Karpas-422 (cell line): ENCODE data around the gene LYPD6. TPM values are rescaled to one million over a fixed set of nuclear protein-coding genes. Genes with fewer than 3 reads are reported as not detected.

Source experiments
- DNase-seq: peaks from one replicate; pipeline ENCODE4 v3.0.0-alpha.2; 2015
- H2AFZ ChIP-seq: fragments of 200-600 bp; sonication (generic); 2 replicates; pipeline ENCODE4 v1.6.1; 2014; ENCODE audit warnings: antibody characterized with exemption, low read length, mixed read lengths
- H3K27ac ChIP-seq: fragments of 200-600 bp; sonication (generic); 2 replicates; pipeline ENCODE4 v1.5.1; 2014; ENCODE audit warnings: mild to moderate bottlenecking, low read length, moderate library complexity
- H3K27me3 ChIP-seq: fragments of 200-600 bp; sonication (generic); 2 replicates; pipeline ENCODE4 v1.6.1; 2014; ENCODE audit warnings: low read length, mixed read lengths
- H3K36me3 ChIP-seq: fragments of 200-600 bp; sonication (generic); 2 replicates; pipeline ENCODE4 v1.6.1; 2014; ENCODE audit warnings: low read length, mixed read lengths; ENCODE audit not compliant: insufficient read depth
- H3K4me1 ChIP-seq: fragments of 200-600 bp; sonication (generic); 2 replicates; pipeline ENCODE4 v1.6.1; 2014; ENCODE audit warnings: mild to moderate bottlenecking, low read length, mixed read lengths
- H3K4me2 ChIP-seq: fragments of 200-600 bp; sonication (generic); 2 replicates; pipeline ENCODE4 v1.6.1; 2014; ENCODE audit warnings: low read length, low read depth, mild to moderate bottlenecking; ENCODE audit not compliant: poor library complexity, severe bottlenecking
- H3K4me3 ChIP-seq: fragments of 200-600 bp; sonication (generic); 2 replicates; pipeline ENCODE4 v1.5.1; 2014; ENCODE audit warnings: mild to moderate bottlenecking, antibody characterized with exemption, low read length, mixed read lengths
- H3K79me2 ChIP-seq: fragments of 200-600 bp; sonication (generic); 2 replicates; pipeline ENCODE4 v1.6.1; 2014; ENCODE audit warnings: mild to moderate bottlenecking, low read length, mixed read lengths
- H3K9ac ChIP-seq: fragments of 200-600 bp; sonication (generic); 2 replicates; pipeline ENCODE4 v1.6.0; 2014; ENCODE audit warnings: low read length
- H3K9me2 ChIP-seq: fragments of 200-600 bp; sonication (generic), shearing (Covaris generic); replicated peaks from 2 replicates; pipeline ENCODE4 v1.6.0; 2014; ENCODE audit warnings: mild to moderate bottlenecking, low read length, moderate library complexity; ENCODE audit not compliant: insufficient read depth
- H3K9me3 ChIP-seq: fragments of 300-700, 200-600 bp; sonication (generic); 2 replicates; pipeline ENCODE4 v1.6.1; 2014; ENCODE audit warnings: low read length, mixed read lengths
- H4K20me1 ChIP-seq: fragments of 200-600 bp; sonication (generic); 2 replicates; pipeline ENCODE4 v1.6.1; 2014; ENCODE audit warnings: mild to moderate bottlenecking, antibody characterized with exemption, low read length, low read depth; ENCODE audit not compliant: insufficient read depth
- total RNA-seq: library from RNA; depleted of rRNA; stranded (reverse); fragments of >200 nt; shearing (Covaris generic); gene quantifications from 2 replicates; pipeline ENCODE4 v1.2.3, GENCODE V29; 2014; ENCODE audit warnings: low replicate concordance

Gene LYPD6
- total RNA-seq, 1 experiment from 2014 or later = not detected

DNA sequence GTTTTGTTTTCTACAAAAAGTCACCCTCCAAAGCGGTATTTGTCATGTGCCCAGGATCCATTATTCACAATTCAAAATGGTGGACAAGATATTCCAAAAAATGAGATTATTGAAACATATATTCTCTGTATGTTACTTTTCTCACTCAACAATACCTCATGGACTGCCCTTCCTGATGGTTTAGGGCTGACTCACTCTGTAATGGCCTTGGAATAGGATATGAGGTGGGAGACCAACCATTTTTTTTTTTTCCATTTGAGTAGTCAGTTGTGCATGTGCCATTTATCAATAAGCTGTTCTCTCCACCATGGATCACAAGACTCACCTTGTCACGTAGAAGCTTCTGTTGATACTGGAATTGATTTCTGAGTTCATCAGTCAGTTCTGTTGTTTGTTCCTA, 64.5 kb downstream of the LYPD6 start:
- H3K4me1 ChIP-seq = no peaks in the 10 kb centered on the region
- no peaks in the 10 kb centered on the region for H3K27me3 ChIP-seq
- no peak for DNase-seq
- H3K9ac ChIP-seq = no peak overlapping the region
- H3K4me2 ChIP-seq = no peak overlapping the region
- H3K4me3 ChIP-seq = no peak overlapping the region
- H2AFZ ChIP-seq = no peak overlapping the region
- no peaks in the 10 kb centered on the region for H3K36me3 ChIP-seq
- H3K9me2 ChIP-seq = no peaks in the 10 kb centered on the region
- H3K79me2 ChIP-seq = no peaks in the 10 kb centered on the region
- H3K27ac ChIP-seq = no peak overlapping the region
- no peaks in the 10 kb centered on the region for H3K9me3 ChIP-seq
- no peaks in the 10 kb centered on the region for H4K20me1 ChIP-seq

DNA sequence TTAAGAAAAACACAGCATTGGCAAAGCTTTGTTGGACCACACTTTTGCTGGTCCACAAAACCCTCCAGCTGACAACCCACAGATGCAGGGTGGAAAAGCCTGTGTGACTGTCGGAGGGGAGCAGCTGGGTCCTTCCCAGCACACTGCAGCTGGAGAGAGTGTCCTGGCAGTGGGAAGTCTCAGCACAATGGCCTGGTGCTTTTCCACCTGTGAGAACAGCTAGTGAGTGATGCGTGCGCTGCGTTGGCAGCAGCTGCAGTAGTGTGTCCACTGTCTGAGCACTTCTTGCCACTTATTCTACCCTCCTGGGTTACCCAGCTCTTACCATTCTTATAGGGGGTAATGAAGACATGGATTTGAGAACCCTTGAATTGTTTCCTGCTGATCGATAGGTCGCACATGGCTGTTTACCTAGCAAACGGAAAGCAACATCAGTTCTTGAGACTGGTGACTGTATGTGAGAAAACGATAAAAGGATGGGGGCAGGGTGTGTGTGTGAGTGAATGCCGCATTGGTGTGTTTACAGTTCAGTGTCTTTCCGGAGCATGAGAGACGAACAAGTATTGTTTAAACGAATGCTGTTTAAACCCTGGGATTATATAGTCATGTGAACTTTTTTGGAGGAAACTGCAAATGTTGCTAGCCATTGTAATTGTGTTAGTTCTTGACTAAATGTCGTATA, 69.7 kb downstream of the LYPD6 start:
- H3K9ac ChIP-seq = no peak overlapping the region
- H3K4me2 ChIP-seq = no peak overlapping the region
- H3K36me3 ChIP-seq = no peaks in the 10 kb centered on the region
- no peaks in the 10 kb centered on the region for H3K4me1 ChIP-seq
- H3K79me2 ChIP-seq = no peaks in the 10 kb centered on the region
- H3K9me2 ChIP-seq = no peaks in the 10 kb centered on the region
- no peaks in the 10 kb centered on the region for H3K27me3 ChIP-seq
- no peak for DNase-seq
- no peaks in the 10 kb centered on the region for H4K20me1 ChIP-seq
- H2AFZ ChIP-seq = no peak overlapping the region
- no peak overlapping the region for H3K27ac ChIP-seq
- no peaks in the 10 kb centered on the region for H3K9me3 ChIP-seq
- no peak overlapping the region for H3K4me3 ChIP-seq

DNA sequence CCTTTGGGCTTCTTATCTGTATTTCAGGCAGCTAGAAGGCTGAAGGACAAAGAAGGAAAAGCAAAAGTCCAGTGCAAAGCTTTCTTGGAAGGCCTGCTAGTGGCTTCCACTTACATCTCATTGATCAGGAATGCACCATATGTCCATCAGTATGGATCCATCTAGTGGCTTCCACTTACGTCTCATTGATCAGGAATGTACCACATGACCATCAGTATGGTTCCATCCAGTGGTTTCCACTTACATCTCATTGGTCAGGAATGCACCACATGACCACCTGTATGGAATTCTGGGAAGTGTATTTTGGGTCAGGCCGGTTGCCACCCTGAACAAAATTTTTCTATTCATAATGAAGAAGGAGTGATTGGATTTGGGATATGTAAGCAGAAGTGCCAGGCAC, 70.6 kb downstream of the LYPD6 start:
- Histone ChIP-seq H3K9me3 (no peaks in the 10 kb centered on the region), H3K9me2 (no peaks in the 10 kb centered on the region), H3K4me1 (no peaks in the 10 kb centered on the region), H3K79me2 (no peaks in the 10 kb centered on the region), H3K36me3 (no peaks in the 10 kb centered on the region), H2AFZ (no peak overlapping the region), H3K27ac (no peak overlapping the region), H3K4me3 (no peak overlapping the region), H3K4me2 (no peak overlapping the region), H3K27me3 (no peaks in the 10 kb centered on the region), H3K9ac (no peak overlapping the region), H4K20me1 (no peaks in the 10 kb centered on the region)
- DNase-seq = no peak

DNA sequence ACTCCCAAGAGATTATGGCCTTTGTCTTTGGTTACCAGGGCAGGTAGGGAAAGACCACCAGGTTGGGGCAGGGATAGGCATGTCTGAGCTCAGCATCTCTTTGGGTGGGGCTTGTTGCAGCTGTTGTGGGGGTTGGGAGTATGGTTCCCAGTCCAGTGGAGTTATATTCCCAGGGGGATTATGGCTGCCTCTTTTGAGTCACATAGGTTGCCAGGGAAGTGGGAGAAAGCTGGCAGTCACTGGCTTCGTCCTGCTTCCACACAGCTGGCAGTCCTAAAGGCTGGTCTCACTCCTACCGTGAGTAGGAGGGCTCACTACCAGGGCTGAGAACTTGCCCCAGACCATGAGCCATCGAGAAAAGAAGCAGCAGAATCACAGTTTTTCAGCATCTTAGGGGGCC, 79.1 kb downstream of the LYPD6 start:
- H2AFZ ChIP-seq = no peak overlapping the region
- no peak overlapping the region for H3K4me2 ChIP-seq
- no peaks in the 10 kb centered on the region for H3K79me2 ChIP-seq
- H3K4me1 ChIP-seq = no peaks in the 10 kb centered on the region
- no peaks in the 10 kb centered on the region for H3K36me3 ChIP-seq
- H3K9ac ChIP-seq = no peak overlapping the region
- no peak overlapping the region for H3K27ac ChIP-seq
- no peak overlapping the region for H3K4me3 ChIP-seq
- no peak for DNase-seq
- no peaks in the 10 kb centered on the region for H3K9me2 ChIP-seq
- no peaks in the 10 kb centered on the region for H4K20me1 ChIP-seq
- no peaks in the 10 kb centered on the region for H3K27me3 ChIP-seq
- H3K9me3 ChIP-seq = no peaks in the 10 kb centered on the region

DNA sequence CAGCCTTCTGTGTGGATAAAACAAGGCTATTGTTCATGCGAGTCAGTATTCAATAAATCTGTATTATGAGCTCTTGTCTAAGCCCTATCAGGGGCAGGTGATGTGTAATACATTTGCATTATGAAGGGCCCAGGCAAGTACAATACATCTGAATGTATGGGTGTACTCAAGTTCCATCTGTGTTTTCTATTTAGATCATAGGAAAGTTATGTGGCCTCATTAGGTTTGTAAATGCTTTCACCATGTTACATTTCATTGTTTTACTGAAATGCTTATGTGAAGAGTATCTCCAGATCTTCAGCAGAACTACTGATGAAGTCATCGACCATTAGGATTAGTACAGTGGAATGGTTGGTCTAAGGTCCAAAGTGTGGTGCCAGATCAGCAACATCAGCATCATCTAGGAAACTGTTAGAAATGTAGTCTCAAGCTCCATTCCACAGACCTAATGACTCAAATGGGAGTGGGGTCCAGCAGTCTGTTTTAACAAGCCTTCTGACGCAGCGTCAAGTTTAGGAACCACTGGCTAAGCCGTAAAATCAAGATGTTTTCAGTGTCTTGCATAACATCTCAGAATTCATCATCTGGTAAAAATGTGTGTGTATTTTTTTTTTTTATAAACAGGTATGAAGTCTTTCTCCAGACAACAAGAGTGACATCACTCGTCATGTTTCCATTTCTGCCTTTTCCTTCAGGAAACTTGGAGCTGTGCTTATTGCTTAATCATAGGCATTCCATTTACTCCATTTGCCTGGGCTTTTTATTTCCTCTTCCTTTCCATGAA, 80.5 kb downstream of the LYPD6 start:
- no peaks in the 10 kb centered on the region for H3K9me2 ChIP-seq
- DNase-seq = no peak
- H2AFZ ChIP-seq = no peak overlapping the region
- no peak overlapping the region for H3K4me2 ChIP-seq
- no peak overlapping the region for H3K9ac ChIP-seq
- H3K27ac ChIP-seq = no peak overlapping the region
- no peaks in the 10 kb centered on the region for H3K9me3 ChIP-seq
- H4K20me1 ChIP-seq = no peaks in the 10 kb centered on the region
- H3K4me3 ChIP-seq = no peak overlapping the region
- H3K79me2 ChIP-seq = no peaks in the 10 kb centered on the region
- no peaks in the 10 kb centered on the region for H3K36me3 ChIP-seq
- no peaks in the 10 kb centered on the region for H3K27me3 ChIP-seq
- no peaks in the 10 kb centered on the region for H3K4me1 ChIP-seq

DNA sequence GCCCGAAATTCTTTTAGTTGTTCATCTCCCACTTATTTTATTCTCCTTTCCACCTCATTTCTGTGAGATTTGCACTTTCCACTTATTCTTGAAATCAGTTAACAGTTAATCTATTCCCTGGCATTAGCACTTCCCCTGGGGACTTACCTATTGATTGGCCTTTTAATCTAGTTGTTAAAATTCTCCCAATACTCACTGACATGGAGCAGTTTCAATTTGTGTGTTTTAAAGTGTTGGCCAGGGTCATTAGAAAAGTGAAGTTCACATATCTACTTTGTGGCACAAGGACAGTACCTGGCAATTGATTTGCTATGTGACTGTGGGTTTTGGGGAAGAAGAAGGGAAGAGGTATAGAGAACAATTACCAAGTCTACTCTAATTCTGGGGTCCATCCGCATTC, 83.1 kb downstream of the LYPD6 start:
- no peaks in the 10 kb centered on the region for H3K27me3 ChIP-seq
- H4K20me1 ChIP-seq = no peaks in the 10 kb centered on the region
- no peak overlapping the region for H3K4me2 ChIP-seq
- no peaks in the 10 kb centered on the region for H3K4me1 ChIP-seq
- H3K4me3 ChIP-seq = no peak overlapping the region
- no peak overlapping the region for H2AFZ ChIP-seq
- no peaks in the 10 kb centered on the region for H3K9me2 ChIP-seq
- H3K9ac ChIP-seq = no peak overlapping the region
- DNase-seq = no peak
- no peaks in the 10 kb centered on the region for H3K79me2 ChIP-seq
- no peaks in the 10 kb centered on the region for H3K36me3 ChIP-seq
- H3K9me3 ChIP-seq = no peaks in the 10 kb centered on the region
- no peak overlapping the region for H3K27ac ChIP-seq

DNA sequence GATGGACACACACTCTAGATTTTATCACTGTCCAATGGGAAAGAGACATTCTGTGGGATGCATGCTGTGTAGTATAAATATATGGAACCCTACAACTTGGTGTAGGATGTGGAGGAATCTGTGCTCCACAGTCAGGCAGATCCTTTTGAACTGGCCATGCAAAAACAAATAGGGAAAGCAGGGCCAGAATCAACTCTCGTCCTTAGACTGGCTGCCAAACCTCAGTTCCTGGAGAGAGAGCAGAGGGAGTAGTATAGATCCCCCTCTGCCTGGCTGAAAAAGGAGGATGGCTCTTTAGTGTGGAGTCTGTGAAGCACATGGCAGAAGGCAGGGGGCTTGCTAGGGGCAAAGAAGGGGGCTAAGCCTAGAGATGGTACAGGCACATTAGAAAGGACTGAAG, 84.7 kb downstream of the LYPD6 start:
- H3K9me2 ChIP-seq = no peaks in the 10 kb centered on the region
- H3K79me2 ChIP-seq = no peaks in the 10 kb centered on the region
- H3K4me3 ChIP-seq = no peak overlapping the region
- H2AFZ ChIP-seq = no peak overlapping the region
- no peak overlapping the region for H3K9ac ChIP-seq
- H4K20me1 ChIP-seq = no peaks in the 10 kb centered on the region
- no peaks in the 10 kb centered on the region for H3K36me3 ChIP-seq
- no peak overlapping the region for H3K27ac ChIP-seq
- no peaks in the 10 kb centered on the region for H3K4me1 ChIP-seq
- H3K4me2 ChIP-seq = no peak overlapping the region
- H3K9me3 ChIP-seq = no peaks in the 10 kb centered on the region
- no peaks in the 10 kb centered on the region for H3K27me3 ChIP-seq
- no peak for DNase-seq

DNA sequence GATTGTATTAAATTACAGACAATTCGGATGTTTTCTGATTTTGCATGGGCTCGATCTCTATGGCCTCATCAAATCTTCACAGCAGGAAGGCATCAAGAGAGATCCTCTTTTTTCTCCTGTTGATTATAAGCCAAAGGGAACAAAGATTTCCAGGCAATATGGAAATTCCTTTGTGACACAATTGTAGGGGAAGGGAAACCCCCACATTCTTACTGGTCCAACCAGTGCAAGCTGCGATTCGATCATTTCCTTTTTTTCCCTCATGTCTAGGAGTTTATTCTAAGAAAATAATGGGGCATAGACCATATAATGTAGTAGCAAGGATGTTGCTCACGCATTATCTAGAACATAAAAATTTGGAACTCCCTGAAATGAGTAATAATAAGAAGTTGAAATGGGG, 87.7 kb downstream of the LYPD6 start:
- Histone ChIP-seq H3K4me2 (no peak overlapping the region), H3K27me3 (no peaks in the 10 kb centered on the region), H3K9ac (no peak overlapping the region), H3K4me3 (no peak overlapping the region), H2AFZ (no peak overlapping the region), H3K36me3 (no peaks in the 10 kb centered on the region), H3K27ac (no peak overlapping the region), H3K79me2 (no peaks in the 10 kb centered on the region), H4K20me1 (no peaks in the 10 kb centered on the region), H3K9me2 (no peaks in the 10 kb centered on the region), H3K4me1 (no peaks in the 10 kb centered on the region), H3K9me3 (no peaks in the 10 kb centered on the region)
- no peak for DNase-seq
